ENCODE results near the gene SAFB. TPM values are rescaled to one million over a fixed set of nuclear protein-coding genes. Genes with fewer than 3 reads are reported as not detected.

Gene SAFB
- total and polyA plus RNA-seq, 5 donors from 2014 or later: 36.9 to 204 (median 54.9) TPM

DNA sequence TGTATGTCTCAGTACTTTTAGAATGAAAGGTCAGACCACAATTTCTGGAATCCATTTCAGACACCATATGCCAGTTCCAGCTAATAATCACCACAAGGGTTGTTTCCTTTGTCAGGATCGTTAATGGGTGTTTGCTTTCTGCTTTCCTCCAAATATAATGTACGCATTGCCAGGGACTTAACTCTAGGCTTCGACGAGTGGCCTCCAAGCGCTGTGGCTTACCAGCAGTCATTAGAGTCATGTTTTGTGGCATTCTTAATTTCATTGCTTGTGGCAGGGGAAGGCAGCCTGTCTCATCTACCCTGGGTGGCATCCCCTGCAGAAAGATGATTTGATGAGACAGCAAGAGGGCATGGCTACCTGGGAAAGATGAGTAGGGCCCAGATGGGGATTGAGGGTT is 22.5 kb downstream of the SAFB start:
- H3K4me3 Mint-ChIP-seq: no peak overlapping the region
- H3K27ac Mint-ChIP-seq: peak overlapping the region in 1 of 3 donors; percentile 32
- ATAC-seq (ENCODE audit: low read depth in 2 of 2) (no peak), DNase-seq (no peak)
- no peaks in the 10 kb centered on the region for H3K27me3 ChIP-seq (ENCODE audit: control insufficient read depth, insufficient read depth, low read length)
- no peaks in the 10 kb centered on the region for H3K27me3 Mint-ChIP-seq
- no peak overlapping the region for H3K4me3 ChIP-seq (ENCODE audit: low read depth, low read length)
- H3K4me1 ChIP-seq (ENCODE audit: control insufficient read depth, insufficient read depth, low read length, poor library complexity, severe bottlenecking): no peaks in the 10 kb centered on the region
- no peaks in the 10 kb centered on the region for H3K9me3 ChIP-seq (ENCODE audit: control insufficient read depth in 2 of 2, low read length in 2 of 2)
- H3K36me3 Mint-ChIP-seq: peaks cover 54% of the 10 kb centered on the region
- no peaks in the 10 kb centered on the region for H3K9me3 Mint-ChIP-seq
- no peak overlapping the region for H3K27ac ChIP-seq (ENCODE audit: insufficient read depth, low read length, poor library complexity, severe bottlenecking)
- H3K36me3 ChIP-seq (ENCODE audit: control insufficient read depth, insufficient read depth, low read length): peaks cover 82% of the 10 kb centered on the region
- H3K4me1 Mint-ChIP-seq: peaks cover 0 to 43% (median 29%) of the 10 kb centered on the region in 4 donors

DNA sequence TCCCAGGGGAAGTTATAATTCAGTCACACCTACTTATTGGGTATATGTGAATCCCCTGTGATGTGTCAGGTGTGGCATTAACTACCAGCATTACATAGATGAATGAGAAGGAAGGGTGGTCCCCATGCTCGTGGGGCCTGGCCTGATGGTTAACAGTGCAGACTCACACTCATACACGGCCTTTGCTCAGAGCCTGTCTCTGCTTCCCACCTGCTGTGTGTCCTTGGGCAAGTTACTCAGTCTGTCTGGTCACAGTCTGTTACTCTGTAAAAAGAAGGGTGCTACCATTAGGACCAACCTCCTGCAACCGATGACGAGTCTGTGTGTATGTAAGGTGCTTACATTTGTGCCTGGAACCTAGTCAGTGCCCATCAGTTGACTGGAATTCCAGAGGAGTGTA is 23.8 kb downstream of the SAFB start:
- peaks cover 56% of the 10 kb centered on the region for H3K36me3 Mint-ChIP-seq
- no peaks in the 10 kb centered on the region for H3K9me3 Mint-ChIP-seq
- Histone ChIP-seq H3K27me3 (ENCODE audit: control insufficient read depth, insufficient read depth, low read length) (no peaks in the 10 kb centered on the region), H3K4me3 (ENCODE audit: low read depth, low read length) (no peak overlapping the region), H3K4me1 (ENCODE audit: control insufficient read depth, insufficient read depth, low read length, poor library complexity, severe bottlenecking) (no peaks in the 10 kb centered on the region), H3K9me3 (ENCODE audit: control insufficient read depth in 2 of 2, low read length in 2 of 2) (no peaks in the 10 kb centered on the region), H3K27ac (ENCODE audit: insufficient read depth, low read length, poor library complexity, severe bottlenecking) (no peak overlapping the region), H3K36me3 (ENCODE audit: control insufficient read depth, insufficient read depth, low read length) (peaks cover 86% of the 10 kb centered on the region)
- peak overlapping the region in 2 of 3 donors; percentile 59 to 75 for H3K27ac Mint-ChIP-seq
- no peak for DNase-seq
- H3K27me3 Mint-ChIP-seq: no peaks in the 10 kb centered on the region
- no peak overlapping the region for H3K4me3 Mint-ChIP-seq
- H3K4me1 Mint-ChIP-seq: peaks cover 0 to 36% (median 24%) of the 10 kb centered on the region in 4 donors
- no peak for ATAC-seq (ENCODE audit: low read depth in 2 of 2)

DNA sequence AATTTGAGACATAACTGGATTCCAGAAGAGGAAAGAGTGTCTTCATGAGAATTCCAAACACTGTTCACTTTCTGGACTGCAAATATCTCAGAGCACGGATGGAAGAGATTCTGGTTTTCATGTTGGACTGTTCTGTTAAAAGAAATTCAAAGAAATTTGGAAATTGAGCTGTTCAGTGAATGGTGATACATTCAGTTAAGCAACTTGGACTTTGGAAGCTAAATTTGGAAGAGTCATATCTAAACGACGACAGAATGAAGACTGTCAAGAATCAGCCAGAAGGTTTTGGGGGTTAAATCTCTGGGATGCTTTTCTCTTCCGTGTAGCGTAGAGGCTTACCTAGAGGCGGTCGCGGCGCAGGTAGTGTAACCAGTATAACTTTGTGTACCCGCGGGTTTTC is 25.6 kb downstream of the SAFB start:
- H3K4me1 Mint-ChIP-seq: peaks cover 0 to 28% (median 23%) of the 10 kb centered on the region in 4 donors
- no peaks in the 10 kb centered on the region for H3K9me3 Mint-ChIP-seq
- H3K4me3 Mint-ChIP-seq: no peak overlapping the region
- no peak overlapping the region for H3K27ac ChIP-seq (ENCODE audit: insufficient read depth, low read length, poor library complexity, severe bottlenecking)
- DNase-seq: no peak
- H3K4me3 ChIP-seq (ENCODE audit: low read depth, low read length): no peak overlapping the region
- peaks cover 84% of the 10 kb centered on the region for H3K36me3 ChIP-seq (ENCODE audit: control insufficient read depth, insufficient read depth, low read length)
- H3K27ac Mint-ChIP-seq: no peak overlapping the region
- no peaks in the 10 kb centered on the region for H3K4me1 ChIP-seq (ENCODE audit: control insufficient read depth, insufficient read depth, low read length, poor library complexity, severe bottlenecking)
- no peak for ATAC-seq (ENCODE audit: low read depth in 2 of 2)
- H3K27me3 Mint-ChIP-seq: no peaks in the 10 kb centered on the region
- H3K9me3 ChIP-seq (ENCODE audit: control insufficient read depth in 2 of 2, low read length in 2 of 2): no peaks in the 10 kb centered on the region
- H3K27me3 ChIP-seq (ENCODE audit: control insufficient read depth, insufficient read depth, low read length): no peaks in the 10 kb centered on the region
- peaks cover 66% of the 10 kb centered on the region for H3K36me3 Mint-ChIP-seq

DNA sequence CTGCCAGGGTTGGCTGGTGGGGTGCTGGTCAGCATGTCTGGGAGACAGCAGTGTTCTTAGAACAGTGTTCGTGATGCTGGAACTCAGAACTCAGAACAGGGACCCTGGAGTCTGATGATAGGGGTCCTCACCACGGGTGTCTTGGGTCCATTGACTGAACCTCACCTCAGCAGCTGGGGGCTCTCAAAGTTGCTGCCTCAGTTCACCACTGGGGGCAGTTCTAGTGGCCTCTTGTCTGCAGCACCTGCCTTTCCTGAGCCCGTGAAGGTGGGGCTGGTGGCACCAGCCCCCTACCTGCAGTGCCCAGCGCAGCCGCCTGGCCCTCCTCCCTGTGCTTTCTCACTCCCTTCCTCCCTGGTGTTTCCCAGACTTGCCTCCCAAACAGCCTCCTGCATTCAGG is 28.5 kb downstream of the SAFB start:
- no peak for ATAC-seq (ENCODE audit: low read depth in 2 of 2)
- no peak overlapping the region for H3K4me3 ChIP-seq (ENCODE audit: low read depth, low read length)
- Mint-ChIP-seq H3K36me3 (peaks cover 54% of the 10 kb centered on the region), H3K27me3 (no peaks in the 10 kb centered on the region), H3K4me1 (peaks cover 0 to 10% (median 6%) of the 10 kb centered on the region in 4 donors), H3K9me3 (no peaks in the 10 kb centered on the region), H3K27ac (no peak overlapping the region), H3K4me3 (no peak overlapping the region)
- DNase-seq: no peak
- H3K4me1 ChIP-seq (ENCODE audit: control insufficient read depth, insufficient read depth, low read length, poor library complexity, severe bottlenecking): no peaks in the 10 kb centered on the region
- no peak overlapping the region for H3K27ac ChIP-seq (ENCODE audit: insufficient read depth, low read length, poor library complexity, severe bottlenecking)
- no peaks in the 10 kb centered on the region for H3K27me3 ChIP-seq (ENCODE audit: control insufficient read depth, insufficient read depth, low read length)
- H3K36me3 ChIP-seq (ENCODE audit: control insufficient read depth, insufficient read depth, low read length): peaks cover 82% of the 10 kb centered on the region
- no peaks in the 10 kb centered on the region for H3K9me3 ChIP-seq (ENCODE audit: control insufficient read depth in 2 of 2, low read length in 2 of 2)

DNA sequence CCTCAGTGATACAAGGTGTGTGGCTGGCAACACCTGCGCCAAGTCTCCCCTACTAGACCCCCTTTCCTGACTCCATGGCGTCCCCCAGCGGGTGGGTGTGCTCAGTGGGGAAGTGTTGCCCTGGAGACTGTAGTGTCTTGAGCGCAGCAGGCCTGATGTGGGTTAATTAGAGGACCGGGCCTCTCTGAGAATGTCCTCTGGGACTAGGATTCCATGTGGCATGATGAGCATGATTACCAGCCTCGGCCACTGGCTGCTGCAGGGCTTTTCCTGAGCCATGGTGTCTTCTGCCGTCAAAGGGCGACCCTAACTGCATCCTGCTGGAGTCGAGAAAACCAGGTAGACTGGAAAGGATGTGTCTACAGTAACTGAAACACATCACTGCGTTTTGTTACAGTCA is 29.4 kb downstream of the SAFB start:
- Histone ChIP-seq H3K36me3 (ENCODE audit: control insufficient read depth, insufficient read depth, low read length) (peaks cover 77% of the 10 kb centered on the region), H3K27me3 (ENCODE audit: control insufficient read depth, insufficient read depth, low read length) (no peaks in the 10 kb centered on the region), H3K27ac (ENCODE audit: insufficient read depth, low read length, poor library complexity, severe bottlenecking) (no peak overlapping the region), H3K4me3 (ENCODE audit: low read depth, low read length) (no peak overlapping the region), H3K9me3 (ENCODE audit: control insufficient read depth in 2 of 2, low read length in 2 of 2) (no peaks in the 10 kb centered on the region), H3K4me1 (ENCODE audit: control insufficient read depth, insufficient read depth, low read length, poor library complexity, severe bottlenecking) (no peaks in the 10 kb centered on the region)
- H3K27ac Mint-ChIP-seq: no peak overlapping the region
- no peaks in the 10 kb centered on the region for H3K9me3 Mint-ChIP-seq
- H3K4me1 Mint-ChIP-seq: peaks cover 0 to 4% (median under 1%) of the 10 kb centered on the region in 4 donors
- no peak overlapping the region for H3K4me3 Mint-ChIP-seq
- DNase-seq: no peak
- no peaks in the 10 kb centered on the region for H3K27me3 Mint-ChIP-seq
- peaks cover 49% of the 10 kb centered on the region for H3K36me3 Mint-ChIP-seq
- no peak for ATAC-seq (ENCODE audit: low read depth in 2 of 2)

DNA sequence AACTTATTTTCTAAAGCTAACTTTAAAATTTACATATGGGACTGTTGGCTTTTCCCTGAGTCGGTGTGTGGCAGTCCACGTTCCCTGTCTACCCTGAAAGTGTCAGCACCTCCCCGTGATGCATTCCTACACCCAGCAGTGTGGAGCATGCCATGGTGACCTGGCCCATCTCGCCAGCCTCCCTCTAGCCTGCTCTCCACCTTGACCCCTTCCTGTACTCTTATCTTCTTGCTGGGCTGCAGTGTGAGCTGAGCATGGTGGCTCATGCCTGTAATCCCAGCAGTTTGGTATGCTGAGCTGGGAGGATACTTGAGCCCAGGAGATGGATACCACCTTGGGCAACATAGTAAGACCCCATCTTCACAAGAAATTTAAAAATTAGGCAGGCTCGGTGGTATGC is 32.0 kb downstream of the SAFB start:
- no peaks in the 10 kb centered on the region for H3K9me3 ChIP-seq (ENCODE audit: control insufficient read depth in 2 of 2, low read length in 2 of 2)
- H3K36me3 Mint-ChIP-seq: peaks cover 47% of the 10 kb centered on the region
- H3K4me1 ChIP-seq (ENCODE audit: control insufficient read depth, insufficient read depth, low read length, poor library complexity, severe bottlenecking): no peaks in the 10 kb centered on the region
- no peak overlapping the region for H3K4me3 Mint-ChIP-seq
- no peaks in the 10 kb centered on the region for H3K27me3 Mint-ChIP-seq
- no peak overlapping the region for H3K27ac ChIP-seq (ENCODE audit: insufficient read depth, low read length, poor library complexity, severe bottlenecking)
- no peak for ATAC-seq (ENCODE audit: low read depth in 2 of 2)
- H3K4me1 Mint-ChIP-seq: no peaks in the 10 kb centered on the region
- H3K9me3 Mint-ChIP-seq: no peaks in the 10 kb centered on the region
- peak overlapping the region in 1 of 3 donors; percentile 29 for H3K27ac Mint-ChIP-seq
- no peaks in the 10 kb centered on the region for H3K27me3 ChIP-seq (ENCODE audit: control insufficient read depth, insufficient read depth, low read length)
- peaks cover 79% of the 10 kb centered on the region for H3K36me3 ChIP-seq (ENCODE audit: control insufficient read depth, insufficient read depth, low read length)
- DNase-seq: no peak
- no peak overlapping the region for H3K4me3 ChIP-seq (ENCODE audit: low read depth, low read length)

DNA sequence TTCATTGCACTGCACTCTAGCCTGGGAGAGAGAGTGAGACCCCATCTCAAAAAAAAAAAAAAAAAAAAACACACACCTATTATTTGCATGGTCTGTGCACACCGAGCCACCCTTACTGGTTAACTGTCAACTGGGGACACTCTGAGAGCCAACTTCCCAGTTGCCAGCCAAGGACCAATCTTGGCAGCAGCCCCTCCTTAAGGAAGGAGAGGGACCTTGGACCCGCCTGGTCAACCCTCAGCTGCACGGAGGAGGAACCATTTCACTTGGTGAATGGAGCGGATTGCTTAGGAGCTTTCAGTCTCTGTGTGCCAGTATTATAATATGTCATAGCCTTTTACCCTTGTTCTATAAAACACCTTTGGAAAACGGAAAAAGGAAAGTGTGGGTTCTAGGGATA is 32.5 kb downstream of the SAFB start:
- DNase-seq (no peak), ATAC-seq (ENCODE audit: low read depth in 2 of 2) (no peak)
- H3K36me3 Mint-ChIP-seq: peaks cover 44% of the 10 kb centered on the region
- peak overlapping the region in 1 of 3 donors; percentile 29 for H3K27ac Mint-ChIP-seq
- H3K9me3 ChIP-seq (ENCODE audit: control insufficient read depth in 2 of 2, low read length in 2 of 2): no peaks in the 10 kb centered on the region
- no peak overlapping the region for H3K4me3 ChIP-seq (ENCODE audit: low read depth, low read length)
- H3K36me3 ChIP-seq (ENCODE audit: control insufficient read depth, insufficient read depth, low read length): peaks cover 80% of the 10 kb centered on the region
- no peaks in the 10 kb centered on the region for H3K4me1 Mint-ChIP-seq
- H3K4me1 ChIP-seq (ENCODE audit: control insufficient read depth, insufficient read depth, low read length, poor library complexity, severe bottlenecking): no peaks in the 10 kb centered on the region
- H3K27me3 Mint-ChIP-seq: no peaks in the 10 kb centered on the region
- H3K4me3 Mint-ChIP-seq: no peak overlapping the region
- H3K27ac ChIP-seq (ENCODE audit: insufficient read depth, low read length, poor library complexity, severe bottlenecking): no peak overlapping the region
- no peaks in the 10 kb centered on the region for H3K27me3 ChIP-seq (ENCODE audit: control insufficient read depth, insufficient read depth, low read length)
- no peaks in the 10 kb centered on the region for H3K9me3 Mint-ChIP-seq

DNA sequence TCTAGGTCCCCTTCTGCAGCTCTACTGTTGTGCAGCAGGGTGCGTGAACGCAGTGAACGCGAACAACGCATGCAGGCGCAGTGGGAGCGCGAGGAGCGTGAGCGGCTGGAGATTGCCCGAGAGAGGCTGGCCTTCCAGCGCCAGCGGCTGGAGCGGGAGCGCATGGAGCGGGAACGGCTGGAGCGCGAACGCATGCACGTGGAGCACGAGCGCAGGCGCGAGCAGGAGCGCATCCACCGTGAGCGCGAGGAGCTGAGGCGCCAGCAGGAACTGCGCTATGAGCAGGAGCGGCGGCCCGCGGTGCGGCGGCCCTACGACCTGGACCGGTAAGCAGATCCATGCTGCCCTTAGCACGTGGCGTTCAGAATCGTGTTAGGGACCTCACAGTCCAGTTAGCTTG is 38.6 kb downstream of the SAFB start:
- Mint-ChIP-seq H3K36me3 (peaks cover 32% of the 10 kb centered on the region), H3K4me3 (no peak overlapping the region)

More for the DNA sequence above, 38.6 kb downstream of the SAFB start:
- Histone ChIP-seq H3K4me3 (ENCODE audit: low read depth, low read length) (no peak overlapping the region), H3K27me3 (ENCODE audit: control insufficient read depth, insufficient read depth, low read length) (no peaks in the 10 kb centered on the region), H3K4me1 (ENCODE audit: control insufficient read depth, insufficient read depth, low read length, poor library complexity, severe bottlenecking) (no peaks in the 10 kb centered on the region), H3K9me3 (ENCODE audit: control insufficient read depth in 2 of 2, low read length in 2 of 2) (no peaks in the 10 kb centered on the region), H3K36me3 (ENCODE audit: control insufficient read depth, insufficient read depth, low read length) (peaks cover 89% of the 10 kb centered on the region), H3K27ac (ENCODE audit: insufficient read depth, low read length, poor library complexity, severe bottlenecking) (no peak overlapping the region)
- DNase-seq: no peak
- no peak overlapping the region for H3K27ac Mint-ChIP-seq
- H3K27me3 Mint-ChIP-seq: no peaks in the 10 kb centered on the region
- H3K4me1 Mint-ChIP-seq: no peaks in the 10 kb centered on the region
- no peak for ATAC-seq (ENCODE audit: low read depth in 2 of 2)
- H3K9me3 Mint-ChIP-seq: no peaks in the 10 kb centered on the region

Measured in CD4-positive, CD25-positive, alpha-beta regulatory T cell (primary cell).